SU-DHL-6 (cell line): Measurements from ENCODE around the gene CENPO.

Experiments used
- H2AFZ ChIP-seq: fragments of 200-600 bp; sonication (generic); 2 replicates; pipeline ENCODE4 v1.6.1; 2014; ENCODE audit warnings: low read depth, mild to moderate bottlenecking, moderate library complexity, mixed read lengths, antibody characterized with exemption, low read length; ENCODE audit not compliant: severe bottlenecking
- H3F3A ChIP-seq: fragments of 200-600 bp; shearing (Covaris generic); 2 replicates; pipeline ENCODE4 v1.6.0; 2016; ENCODE audit warnings: antibody characterized with exemption, mild to moderate bottlenecking; ENCODE audit not compliant: insufficient read depth
- H3K27ac ChIP-seq: fragments of 200-600 bp; sonication (generic); 2 replicates; pipeline ENCODE4 v1.5.1; 2016; ENCODE audit warnings: low read depth, mild to moderate bottlenecking, low read length, moderate library complexity, mixed read lengths
- H3K27me3 ChIP-seq: fragments of 200-600 bp; sonication (generic), shearing (Covaris generic); 2 replicates; pipeline ENCODE4 v1.6.0; 2014; ENCODE audit warnings: mild to moderate bottlenecking, low read length
- H3K36me3 ChIP-seq: fragments of 200-600 bp; sonication (generic); 2 replicates; pipeline ENCODE4 v1.6.1; 2014; ENCODE audit warnings: mild to moderate bottlenecking, low read length, mixed read lengths
- H3K4me2 ChIP-seq: fragments of 300-600, 200-600 bp; shearing (Covaris generic), sonication (generic); 2 replicates; pipeline ENCODE4 v1.6.0; 2014; ENCODE audit warnings: low read length, low read depth, mild to moderate bottlenecking; ENCODE audit not compliant: poor library complexity, severe bottlenecking
- H3K4me3 ChIP-seq: fragments of 200-600 bp; sonication (generic); 2 replicates; pipeline ENCODE4 v1.5.1; 2014; ENCODE audit warnings: antibody characterized with exemption, low read length, mild to moderate bottlenecking, mixed read lengths; ENCODE audit not compliant: insufficient read depth, poor library complexity, severe bottlenecking
- H3K79me2 ChIP-seq: fragments of 200-600 bp; sonication (generic); 2 replicates; pipeline ENCODE4 v1.6.1; 2014; ENCODE audit warnings: mild to moderate bottlenecking, low read length, moderate library complexity; ENCODE audit not compliant: insufficient read depth
- H3K9ac ChIP-seq: fragments of 200-600 bp; sonication (generic); 2 replicates; pipeline ENCODE4 v1.7.0; 2014; ENCODE audit warnings: mild to moderate bottlenecking, low read length
- H3K9me2 ChIP-seq: fragments of 200-600 bp; sonication (generic); replicated peaks from 2 replicates; pipeline ENCODE4 v1.6.1; 2014; ENCODE audit warnings: low read length; ENCODE audit not compliant: insufficient read depth
- H3K9me3 ChIP-seq: fragments of 200-600 bp; sonication (generic); 2 replicates; pipeline ENCODE4 v1.6.1; 2014; ENCODE audit warnings: low read length, mixed read lengths; ENCODE audit not compliant: insufficient read depth
- H4K20me1 ChIP-seq: fragments of 200-600 bp; sonication (generic); 2 replicates; pipeline ENCODE4 v1.6.1; 2014; ENCODE audit warnings: low read depth, mild to moderate bottlenecking, antibody characterized with exemption, low read length, moderate library complexity, mixed read lengths
- CTCF ChIP-seq: fragments of 200-600 bp; sonication (generic); IDR thresholded peaks from one replicate; pipeline ENCODE4 v1.5.1; 2017; ENCODE audit warnings: antibody characterized with exemption, mild to moderate bottlenecking, low read length, moderate library complexity; ENCODE audit not compliant: insufficient read depth, poor library complexity, severe bottlenecking
- EZH2phosphoT487 ChIP-seq: fragments of 200-600 bp; sonication (generic), shearing (Covaris generic); conservative IDR thresholded peaks from 2 replicates; pipeline ENCODE4 v1.6.1; 2018; ENCODE audit warnings: mild to moderate bottlenecking, antibody characterized with exemption, low read length, moderate library complexity, mixed read lengths

The CENPO gene

DNA sequence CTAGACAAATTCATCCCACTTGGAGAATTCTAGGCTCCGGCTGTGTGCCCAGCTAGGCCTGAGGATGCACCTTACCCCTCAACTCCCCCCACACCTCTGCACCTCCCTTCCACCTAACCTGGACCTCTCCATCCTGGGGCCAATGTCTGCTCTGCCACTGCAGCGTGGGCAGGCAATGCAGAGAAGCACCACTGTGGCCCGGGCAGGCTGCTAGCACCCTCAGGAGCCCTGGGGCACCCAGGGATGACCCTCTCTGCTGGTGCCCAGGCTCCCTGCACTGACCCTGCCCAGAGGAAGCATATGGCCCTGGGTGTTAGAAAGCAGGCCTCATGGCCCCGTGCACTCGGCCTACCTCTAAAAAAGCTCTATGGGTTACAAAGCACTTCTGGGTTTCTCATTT is 77.2 kb downstream of the CENPO start:
- H3K4me3 ChIP-seq = no peak overlapping the region
- H3K27ac ChIP-seq = no peak overlapping the region
- no peak for TF ChIP-seq EZH2phosphoT487

DNA sequence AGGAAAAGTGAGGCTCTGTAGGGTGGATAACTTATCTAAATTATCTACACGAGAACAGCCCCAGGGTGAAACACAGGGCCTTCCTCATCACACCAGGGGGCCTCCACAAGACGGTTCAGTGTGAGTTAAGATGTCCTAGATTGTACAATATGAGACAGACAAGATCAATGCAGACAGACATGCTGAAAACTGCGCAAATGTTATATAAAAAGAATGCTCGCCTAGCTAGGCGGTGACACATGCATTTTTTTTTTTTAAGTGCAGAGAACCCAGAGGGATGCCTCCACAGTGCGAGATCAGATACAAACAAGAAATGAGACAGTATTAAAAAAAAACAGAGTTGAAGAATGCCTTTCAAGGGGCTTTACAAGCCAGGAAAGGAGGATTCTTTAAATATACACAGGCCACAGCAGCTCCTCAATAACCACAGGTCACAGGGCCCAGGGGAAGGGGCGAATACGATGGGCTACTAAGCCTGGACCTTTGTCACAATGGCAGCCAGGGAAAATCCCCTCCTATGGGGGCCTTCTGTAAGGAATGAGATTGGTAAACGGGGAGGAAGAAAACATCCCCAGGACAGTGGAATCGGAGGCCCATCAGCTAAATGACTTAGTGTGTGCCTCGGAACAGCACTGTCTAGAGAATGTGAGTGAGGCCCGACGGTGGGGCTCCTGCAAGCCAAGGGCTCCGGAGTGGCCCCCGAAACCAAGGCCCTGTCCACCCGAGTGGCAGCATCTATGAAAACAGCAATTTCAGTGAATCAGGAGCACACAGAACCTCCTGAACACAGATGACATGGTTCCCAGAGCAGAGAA is 77.9 kb downstream of the CENPO start:
- Histone ChIP-seq H3K79me2 (peaks cover 5% of the 10 kb centered on the region; the same call in 1 of the 2 replicates), H4K20me1 (no peaks in the 10 kb centered on the region)

More for the DNA sequence above, 77.2 kb downstream of the CENPO start:
- Histone ChIP-seq H3F3A (no peaks in the 10 kb centered on the region), H3K27me3 (no peaks in the 10 kb centered on the region), H3K79me2 (peaks cover 3% of the 10 kb centered on the region; the same call in 1 of the 2 replicates), H3K9me2 (no peaks in the 10 kb centered on the region), H3K9ac (no peak overlapping the region), H3K9me3 (no peaks in the 10 kb centered on the region), H3K4me2 (no peak overlapping the region), H3K36me3 (0 out of 2 replicates have a peak, but pooled peaks cover 3% of the 10 kb centered on the region), H4K20me1 (no peaks in the 10 kb centered on the region), H2AFZ (no peak overlapping the region)

GRCh38 chr2:24871852-24872333 is 78.7 kb downstream of the CENPO start:
- Histone ChIP-seq H3F3A (no peaks in the 10 kb centered on the region), H3K36me3 (0 out of 2 replicates have a peak, but pooled peaks cover 3% of the 10 kb centered on the region), H3K27me3 (no peaks in the 10 kb centered on the region), H3K9ac (no peak overlapping the region), H3K4me2 (no peak overlapping the region), H3K27ac (no peak overlapping the region), H3K9me3 (no peaks in the 10 kb centered on the region), H3K4me3 (no peak overlapping the region), H3K9me2 (no peaks in the 10 kb centered on the region), H2AFZ (no peak overlapping the region), H4K20me1 (no peaks in the 10 kb centered on the region), H3K79me2 (peaks cover 11% of the 10 kb centered on the region; the same call in 1 of the 2 replicates)
- no peak for TF ChIP-seq EZH2phosphoT487
- no peak for TF ChIP-seq CTCF

More for the DNA sequence above, 77.9 kb downstream of the CENPO start:
- no peak overlapping the region for H3K9ac ChIP-seq
- no peaks in the 10 kb centered on the region for H3F3A ChIP-seq
- 0 out of 2 replicates have a peak, but pooled peaks cover 3% of the 10 kb centered on the region for H3K36me3 ChIP-seq
- TF ChIP-seq EZH2phosphoT487 (no peak), CTCF (no peak)
- H3K27ac ChIP-seq = no peak overlapping the region
- H3K4me2 ChIP-seq = no peak overlapping the region
- H3K9me3 ChIP-seq = no peaks in the 10 kb centered on the region
- no peak overlapping the region for H3K4me3 ChIP-seq
- no peaks in the 10 kb centered on the region for H3K9me2 ChIP-seq
- no peaks in the 10 kb centered on the region for H3K27me3 ChIP-seq
- no peak overlapping the region for H2AFZ ChIP-seq
